Smooth muscle cell (in vitro differentiated cells): ENCODE data around the gene SLC27A4. TPM values are rescaled to one million over a fixed set of nuclear protein-coding genes. Genes with fewer than 3 reads are reported as not detected.

Source experiments
- DNase-seq: peaks from one replicate; lab custom pipeline; 2025; ENCODE audit not compliant: unreplicated experiment; lab: John Stamatoyannopoulos, UW
- H2AFZ ChIP-seq: fragments of 200-600 bp; sonication (generic); 2 replicates; pipeline ENCODE4 v1.6.0; 2016; ENCODE audit warnings: antibody characterized with exemption, low read depth, mild to moderate bottlenecking
- H3F3A ChIP-seq: fragments of 200-600 bp; sonication (generic); 2 replicates; pipeline ENCODE4 v1.6.0; 2017; ENCODE audit warnings: antibody characterized with exemption, low read depth
- H3K27ac ChIP-seq: fragments of 200-600 bp; sonication (generic); 2 replicates; pipeline ENCODE4 v1.5.1; 2016; ENCODE audit warnings: low read depth, mild to moderate bottlenecking
- H3K27me3 ChIP-seq: fragments of 200-600 bp; sonication (generic); 2 replicates; pipeline ENCODE4 v1.6.1; 2016; ENCODE audit warnings: low read depth, mild to moderate bottlenecking
- H3K36me3 ChIP-seq: fragments of 200-600 bp; sonication (generic); 2 replicates; pipeline ENCODE4 v1.5.1; 2016; ENCODE audit warnings: low read depth
- H3K4me1 ChIP-seq: fragments of 200-600 bp; sonication (generic); 2 replicates; pipeline ENCODE4 v1.5.1; 2016; ENCODE audit warnings: low read depth
- H3K4me2 ChIP-seq: fragments of 200-600 bp; sonication (generic); 2 replicates; pipeline ENCODE4 v1.6.0; 2016; ENCODE audit warnings: mild to moderate bottlenecking
- H3K4me3 ChIP-seq: fragments of 200-600 bp; sonication (generic); 2 replicates; pipeline ENCODE4 v1.5.1; 2016; ENCODE audit warnings: mild to moderate bottlenecking
- H3K79me2 ChIP-seq: fragments of 200-600 bp; sonication (generic); 2 replicates; pipeline ENCODE4 v1.6.0; 2016; ENCODE audit warnings: low read depth, mild to moderate bottlenecking
- H3K9ac ChIP-seq: fragments of 200-600 bp; sonication (generic); 2 replicates; pipeline ENCODE4 v1.6.0; 2016; ENCODE audit warnings: low read depth
- H3K9me3 ChIP-seq: fragments of 200-600 bp; sonication (generic); replicated peaks from 2 replicates; pipeline ENCODE4 v1.5.1; 2016; ENCODE audit warnings: low read depth
- H4K20me1 ChIP-seq: fragments of 200-600 bp; sonication (generic); 2 replicates; pipeline ENCODE4 v1.6.0; 2016; ENCODE audit warnings: low read depth
- CTCF ChIP-seq: fragments of 200-600 bp; sonication (generic); IDR thresholded peaks from 2 replicates; pipeline ENCODE4 v1.5.1; 2017; ENCODE audit warnings: borderline replicate concordance, mild to moderate bottlenecking, antibody characterized with exemption; ENCODE audit not compliant: insufficient read depth, poor library complexity, severe bottlenecking
- WGBS: methylation state at CpG from one replicate; pipeline ENCODE4 v1.1.7; 2016; ENCODE audit warnings: low lambda C conversion rate; 5-methylcytosine and 5-hydroxymethylcytosine counted together
- polyA plus RNA-seq: library from polyadenylated mRNA; unstranded; fragments of >200 nt; fragmentation: Nextera tagmentation; extraction: Ambion mirVana; gene quantifications from 2 replicates; pipeline ENCODE4 v1.2.1, GENCODE V29; 2016
- total RNA-seq: library from RNA; depleted of rRNA; stranded (reverse); fragments of >200 nt; gene quantifications from 2 replicates; pipeline ENCODE4 v1.2.3, GENCODE V29; 2014

Gene SLC27A4
- total and polyA plus RNA-seq, 2 experiments from 2014 or later = 10.3 to 10.4 TPM

DNA sequence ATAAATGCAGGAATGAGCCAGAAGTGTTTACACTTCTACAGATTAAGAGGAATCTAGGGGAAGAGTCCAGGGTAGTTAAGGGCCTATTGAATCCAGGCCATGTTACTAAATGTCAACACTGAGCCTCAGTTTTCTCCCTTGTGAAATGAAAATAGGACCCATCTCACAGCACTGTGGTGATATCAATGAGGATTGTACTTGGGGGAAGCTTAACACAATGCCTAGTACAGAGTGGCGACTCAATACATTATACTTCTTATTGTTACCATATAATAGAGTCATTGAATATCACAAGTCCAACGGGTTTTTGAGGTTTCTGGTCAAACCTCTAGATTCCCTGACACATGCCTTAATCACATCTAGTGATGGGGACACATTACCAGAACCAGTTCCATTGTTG lies 22.7 kb upstream of the SLC27A4 start:
- H3K9ac ChIP-seq = no peak overlapping the region
- TF ChIP-seq CTCF = no peak
- WGBS = 50% methylated on average over 2 of the region's 2 CpGs
- DNase-seq = no peak
- H3K27me3 ChIP-seq = no peaks in the 10 kb centered on the region
- H3K4me2 ChIP-seq = no peak overlapping the region
- H3K4me3 ChIP-seq = no peak overlapping the region
- peaks cover 7% of the 10 kb centered on the region for H3K4me1 ChIP-seq
- H2AFZ ChIP-seq = no peak overlapping the region
- no peaks in the 10 kb centered on the region for H3K9me3 ChIP-seq
- H4K20me1 ChIP-seq = no peaks in the 10 kb centered on the region
- H3K79me2 ChIP-seq = peaks cover 8% of the 10 kb centered on the region
- H3K36me3 ChIP-seq = no peaks in the 10 kb centered on the region
- H3F3A ChIP-seq = no peaks in the 10 kb centered on the region
- H3K27ac ChIP-seq = no peak overlapping the region

DNA sequence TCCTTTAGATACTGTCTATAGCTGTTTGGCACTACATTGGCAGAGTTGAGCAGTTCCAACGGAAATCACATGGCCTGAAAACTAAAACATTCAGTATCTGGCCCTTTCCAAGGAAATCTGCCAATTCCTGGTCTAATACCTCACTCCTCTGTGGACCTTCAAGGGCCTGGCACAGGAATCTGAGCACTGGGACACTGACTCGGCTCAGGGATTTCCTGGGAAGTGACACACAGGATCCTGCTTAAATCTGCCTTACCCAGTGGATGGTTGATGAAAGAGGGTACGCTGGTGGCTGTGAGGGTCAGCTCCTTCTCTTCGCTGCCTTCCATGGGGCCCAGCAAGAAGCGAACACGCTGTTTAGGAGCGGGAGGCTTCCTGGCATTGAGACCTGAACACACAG lies 19.0 kb upstream of the SLC27A4 start:
- 88% methylated on average over 7 of the region's 7 CpGs for WGBS
- peaks cover 22% of the 10 kb centered on the region for H3K79me2 ChIP-seq
- peak overlapping the region; percentile 1 for H3K27ac ChIP-seq
- DNase-seq = no peak
- peak overlapping the region; percentile 95 for H3K4me2 ChIP-seq
- no peaks in the 10 kb centered on the region for H3K27me3 ChIP-seq
- H3K4me3 ChIP-seq = peak overlapping the region; percentile 74
- no peak overlapping the region for H2AFZ ChIP-seq
- H3K4me1 ChIP-seq = peaks cover 13% of the 10 kb centered on the region
- no peaks in the 10 kb centered on the region for H3K9me3 ChIP-seq
- TF ChIP-seq CTCF = no peak
- no peaks in the 10 kb centered on the region for H4K20me1 ChIP-seq
- H3K9ac ChIP-seq = peak overlapping the region; percentile 87
- H3F3A ChIP-seq = no peaks in the 10 kb centered on the region
- no peaks in the 10 kb centered on the region for H3K36me3 ChIP-seq

DNA sequence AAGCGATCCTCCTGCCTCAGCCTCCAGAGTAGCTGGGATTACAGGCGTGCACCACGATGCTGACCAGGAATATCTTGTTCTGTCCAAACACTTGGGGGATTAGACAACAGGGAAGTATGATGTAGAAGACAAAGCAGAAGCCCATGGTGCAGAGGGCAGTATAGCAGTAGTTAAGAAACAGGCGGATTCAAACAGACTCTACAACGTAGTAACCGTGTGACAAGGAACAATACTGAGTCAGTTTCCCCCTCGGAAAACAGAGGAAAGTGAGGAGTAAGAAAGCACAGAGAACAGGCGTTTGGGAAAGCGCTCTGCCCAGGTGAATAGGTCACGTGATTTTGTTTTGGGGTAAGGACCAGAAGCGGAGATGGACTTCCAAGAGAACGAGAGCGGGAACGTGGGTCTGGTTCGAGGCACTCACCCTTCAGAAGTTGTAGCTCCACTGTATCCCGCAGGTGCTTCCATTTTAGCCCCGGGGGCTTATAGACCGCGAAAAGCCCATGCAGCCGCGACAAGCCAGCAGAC lies 18.4 kb upstream of the SLC27A4 start:
- H3K27ac ChIP-seq = peak overlapping the region; percentile 86
- H3K4me2 ChIP-seq = peak overlapping the region; percentile 95
- no peaks in the 10 kb centered on the region for H3K27me3 ChIP-seq
- H3K4me1 ChIP-seq = peaks cover 13% of the 10 kb centered on the region
- 5% methylated on average over 21 of the region's 21 CpGs for WGBS
- no peaks in the 10 kb centered on the region for H3F3A ChIP-seq
- no peak for DNase-seq
- TF ChIP-seq CTCF = no peak
- H3K36me3 ChIP-seq = no peaks in the 10 kb centered on the region
- peaks cover 22% of the 10 kb centered on the region for H3K79me2 ChIP-seq
- no peaks in the 10 kb centered on the region for H3K9me3 ChIP-seq
- H3K4me3 ChIP-seq = peak overlapping the region; percentile 74
- H4K20me1 ChIP-seq = no peaks in the 10 kb centered on the region
- peak overlapping the region; percentile 87 for H3K9ac ChIP-seq
- peak overlapping the region; percentile 91 for H2AFZ ChIP-seq

- no peak for TF ChIP-seq CTCF
- WGBS = under 1% methylated on average over 79 of the region's 83 CpGs
- Histone ChIP-seq H2AFZ (peak within 1 kb of the TSS; percentile 91), H3K27ac (peak within 1 kb of the TSS; percentile 86), H3K4me1 (peaks cover 13% of the 10 kb centered on the region), H3K36me3 (no peaks in the 10 kb centered on the region), H3K27me3 (no peaks in the 10 kb centered on the region), H4K20me1 (no peaks in the 10 kb centered on the region), H3K4me3 (peak within 1 kb of the TSS; percentile 74), H3K9ac (peak within 1 kb of the TSS; percentile 87), H3F3A (no peaks in the 10 kb centered on the region), H3K9me3 (no peaks in the 10 kb centered on the region), H3K4me2 (peak within 1 kb of the TSS; percentile 95), H3K79me2 (peaks cover 22% of the 10 kb centered on the region)
- DNase-seq = peak; percentile 84
These were observed 17.7 kb upstream of the SLC27A4 start, which contains the start of the genes COQ4 and TRUB2 for GRCh38 chr9:128322404-128323211. Gene COQ4 (plus strand): TSS chr9:128322839. CDS start chr9:128322859, 20 bp downstream. Gene TRUB2 (minus strand): TSS chr9:128322447. CDS start chr9:128322408, 39 bp downstream.
